ENCODE results near the gene ANK2. TPM values are rescaled to one million over a fixed set of nuclear protein-coding genes. Genes with fewer than 3 reads are reported as not detected.
A peak's percentile ranks its signal among the peaks of the same experiment; 100 is the strongest.
"Not testable (repeated sequence)": the region's sequence is repeated elsewhere in the genome, so short reads cannot be mapped to it uniquely, and the experiment has no call there.

Gene ANK2
- total RNA-seq, 4 donors from 2014 or later, result 74.2 to 127 (median 87.5) TPM

DNA sequence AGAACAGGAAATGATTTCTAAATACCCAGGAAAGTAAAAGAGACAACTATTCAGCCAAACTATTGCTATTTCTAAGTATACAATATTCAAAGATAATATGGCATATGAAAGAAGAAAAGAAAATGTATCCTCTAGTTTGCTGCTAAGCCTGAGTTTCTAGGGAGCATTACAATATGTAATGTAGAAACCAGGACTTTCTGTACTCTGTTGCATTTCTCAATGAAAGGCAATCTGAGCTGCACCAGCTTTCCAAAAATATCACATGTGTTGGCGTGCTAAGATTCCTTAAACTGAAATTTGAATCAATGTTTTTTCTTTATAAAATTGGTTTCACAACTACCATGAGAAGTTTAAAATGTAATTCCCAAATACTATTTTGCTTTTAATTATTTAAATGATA lies 129.6 kb downstream of the ANK2 start:
- ATAC-seq, result peak; percentile 89 to 91
- in situ Hi-C loops (cut with MboI; ENCODE audit: low sequenced_read_pairs in 4 of 4), result no loop called here
- Histone ChIP-seq H3K4me3 (peak overlapping the region in 3 of 4 donors; percentile 21 to 24 (median 23)), H3K9me3 (no peaks in the 10 kb centered on the region), H3K27ac (peak overlapping the region; percentile 77 to 85 (median 83)), H3K27me3 (no peaks in the 10 kb centered on the region), H3K36me3 (no peaks in the 10 kb centered on the region), H3K4me1 (peaks cover 46 to 64% of the 10 kb centered on the region in 2 donors)
- DNase-seq, result peak; percentile 32 to 37
- intact Hi-C loops (cut with DNase I; ENCODE audit: low total_unique reads), result no loop called here
- TF ChIP-seq CTCF (IDR thresholded peaks at IDR 0.05 in 4 of 5, conservative IDR thresholded peaks at IDR 0.05 in 1 of 5), result peak in 1 of 5 experiments; percentile 28
- TF ChIP-seq POLR2A (IDR thresholded peaks at IDR 0.05), result peak in 1 of 2 donors; percentile 27

DNA sequence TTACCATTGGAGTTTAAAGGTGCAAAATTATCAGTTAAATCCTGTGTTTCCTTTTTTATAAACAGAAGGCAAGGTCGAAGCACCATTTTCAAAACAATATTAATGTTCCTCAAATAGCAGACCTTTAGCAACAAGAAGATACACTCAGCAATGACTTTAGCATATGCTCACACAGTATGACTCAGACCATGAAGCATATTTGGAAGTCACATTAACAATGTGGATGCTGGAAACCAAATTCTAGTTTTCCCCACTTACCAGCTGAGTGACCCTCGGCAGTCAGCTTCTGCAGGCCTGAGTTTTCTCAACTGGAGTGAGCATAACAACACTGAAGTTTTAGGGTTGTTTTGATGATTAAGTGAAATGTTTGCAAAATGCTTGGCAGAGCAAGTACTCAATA lies 130.5 kb downstream of the ANK2 start:
- H3K27me3 ChIP-seq, result no peaks in the 10 kb centered on the region
- ATAC-seq (peak; percentile 51 to 61), DNase-seq (no peak)
- intact Hi-C loops (cut with DNase I; ENCODE audit: low total_unique reads), result loop anchor here (2.0 to 5.0 kb wide), 3 partner anchors 33 to 509 kb away; no protein-coding TSS in a partner anchor
- peaks cover 46 to 64% of the 10 kb centered on the region in 2 donors for H3K4me1 ChIP-seq
- no peaks in the 10 kb centered on the region for H3K9me3 ChIP-seq
- peak overlapping the region; percentile 9 to 24 (median 22) for H3K4me3 ChIP-seq
- in situ Hi-C loops (cut with MboI; ENCODE audit: low sequenced_read_pairs in 4 of 4), result no loop called here
- TF ChIP-seq CTCF (IDR thresholded peaks at IDR 0.05 in 4 of 5, conservative IDR thresholded peaks at IDR 0.05 in 1 of 5), result no peak
- no peak for TF ChIP-seq POLR2A (IDR thresholded peaks at IDR 0.05)
- H3K36me3 ChIP-seq, result no peaks in the 10 kb centered on the region
- H3K27ac ChIP-seq, result peak overlapping the region; percentile 77 to 85 (median 83)

GRCh38 chr4:113181289-113182007 lies 132.0 kb downstream of the ANK2 start:
- peak overlapping the region in 3 of 4 donors; percentile 1 to 9 (median 9) for H3K4me3 ChIP-seq
- DNase-seq (peak; percentile 26 to 55), ATAC-seq (peak; percentile 63 to 66)
- H3K9me3 ChIP-seq, result no peaks in the 10 kb centered on the region
- peaks cover 46 to 64% of the 10 kb centered on the region in 2 donors for H3K4me1 ChIP-seq
- H3K36me3 ChIP-seq, result no peaks in the 10 kb centered on the region
- intact Hi-C loops (cut with DNase I; ENCODE audit: low total_unique reads) (loop anchor here (2.0 to 5.0 kb wide), 3 partner anchors 34 to 511 kb away; no protein-coding TSS in a partner anchor), in situ Hi-C loops (cut with MboI; ENCODE audit: low sequenced_read_pairs in 4 of 4) (no loop called here)
- H3K27ac ChIP-seq, result peak overlapping the region; percentile 77 to 85 (median 83)
- no peak for TF ChIP-seq CTCF (IDR thresholded peaks at IDR 0.05 in 4 of 5, conservative IDR thresholded peaks at IDR 0.05 in 1 of 5)
- no peak for TF ChIP-seq POLR2A (IDR thresholded peaks at IDR 0.05)
- H3K27me3 ChIP-seq, result no peaks in the 10 kb centered on the region

- in situ Hi-C loops (cut with MboI; ENCODE audit: low sequenced_read_pairs in 4 of 4), result no loop called here
- Histone ChIP-seq H3K4me1 (peaks cover 49 to 61% of the 10 kb centered on the region in 2 donors), H3K9me3 (no peaks in the 10 kb centered on the region), H3K27ac (peak overlapping the region in 3 of 4 donors; percentile 47 to 85 (median 82)), H3K36me3 (no peaks in the 10 kb centered on the region), H3K4me3 (no peak overlapping the region), H3K27me3 (no peaks in the 10 kb centered on the region)
- TF ChIP-seq POLR2A (IDR thresholded peaks at IDR 0.05) (no peak), CTCF (IDR thresholded peaks at IDR 0.05 in 4 of 5, conservative IDR thresholded peaks at IDR 0.05 in 1 of 5) (no peak)
- DNase-seq (no peak), ATAC-seq (no peak)
- intact Hi-C loops (cut with DNase I; ENCODE audit: low total_unique reads), result loop anchor here (5.0 kb wide), 1 partner anchor 36 kb away; no protein-coding TSS in a partner anchor
Observed at GRCh38 chr4:113183032-113183605, 133.7 kb downstream of the ANK2 start.

GRCh38 chr4:113186220-113186619 lies 136.8 kb downstream of the ANK2 start:
- intact Hi-C loops (cut with DNase I; ENCODE audit: low total_unique reads); H3K4me3 ChIP-seq; H3K27ac ChIP-seq; DNase-seq; H3K27me3 ChIP-seq; ATAC-seq; H3K36me3 ChIP-seq; H3K9me3 ChIP-seq; in situ Hi-C loops (cut with MboI; ENCODE audit: low sequenced_read_pairs in 4 of 4): not testable (repeated sequence)
- H3K4me1 ChIP-seq, result peaks cover 22 to 32% of the 10 kb centered on the region in 2 donors
